Prostate gland (tissue), 2 donors: Measurements from ENCODE around the gene IQCM. TPM values are rescaled to one million over a fixed set of nuclear protein-coding genes. Genes with fewer than 3 reads are reported as not detected.
"Not testable (repeated sequence)": the region's sequence is repeated elsewhere in the genome, so short reads cannot be mapped to it uniquely, and the experiment has no call there.

ENCODE experiments used
- DNase-seq: peaks from one replicate; pipeline ENCODE4 v3.0.0-alpha.2; 2019; ENCODE audit warnings: low spot score
- H3K27ac ChIP-seq, 2 donors: fragments of 200-600 bp; sonication (generic); 2 replicates each; pipeline ENCODE4 v1.5.1; 2017 to 2019
- H3K27me3 ChIP-seq: fragments of 200-600 bp; sonication (generic); replicated peaks from 2 replicates; pipeline ENCODE4 v1.5.1; 2019; ENCODE audit not compliant: insufficient read depth
- H3K36me3 ChIP-seq, 2 donors: fragments of 200-600 bp; sonication (generic); 1 replicate in 1 of 2; 2 replicates in 1 of 2; pipeline versions ENCODE4 v1.5.1 to v1.8.1; 2017 to 2019
- H3K4me1 ChIP-seq: fragments of 200-600 bp; sonication (generic); replicated peaks from 2 replicates; pipeline ENCODE4 v1.5.1; 2019
- H3K4me3 ChIP-seq, 2 donors: fragments of 200-600 bp; sonication (generic); 2 replicates each; pipeline ENCODE4 v1.5.1; 2017 to 2019
- H3K9me3 ChIP-seq: fragments of 200-600 bp; sonication (generic); 2 replicates; pipeline ENCODE4 v1.5.1; 2017
- POLR2A ChIP-seq: fragments of 450-650 bp; IDR thresholded peaks from one replicate; pipeline ENCODE4 v1.6.1; 2016; ENCODE audit warnings: antibody characterized with exemption, mild to moderate bottlenecking
- POLR2AphosphoS5 ChIP-seq: sonication (generic); formaldehyde crosslinking; IDR thresholded peaks from one replicate; pipeline ENCODE4 v1.6.1; 2017; ENCODE audit warnings: antibody characterized with exemption
- WGBS: methylation state at CpG from one replicate; pipeline ENCODE4 v1.1.5; 2018; 5-methylcytosine and 5-hydroxymethylcytosine counted together
- intact Hi-C: fragments of 100-400 bp; cut with DNase I; formaldehyde crosslinking; loops from one replicate; pipeline ENCODE4 v1.14.2; 2022
- total RNA-seq, 2 donors: library from RNA; depleted of rRNA; stranded (reverse); fragments of >200 nt; gene quantifications; one replicate each; pipeline ENCODE4 v1.1.0, GENCODE V29; 2016
- TF ChIP-seq, protein P1 (sequence below), 4 experiments: fragments of 200-600 bp in 2 of 4; fragments of 450-650 bp in 2 of 4; sonication (generic) in 2 of 4; IDR thresholded peaks; 1 replicate in 3 of 4; 2 replicates in 1 of 4; pipeline ENCODE4 v1.5.1; 2016 to 2019; ENCODE audit warnings: antibody characterized with exemption in 4 of 4, mild to moderate bottlenecking in 2 of 4, moderate library complexity in 2 of 4

The IQCM gene
- total RNA-seq, 2 donors from 2014 or later: not detected

DNA sequence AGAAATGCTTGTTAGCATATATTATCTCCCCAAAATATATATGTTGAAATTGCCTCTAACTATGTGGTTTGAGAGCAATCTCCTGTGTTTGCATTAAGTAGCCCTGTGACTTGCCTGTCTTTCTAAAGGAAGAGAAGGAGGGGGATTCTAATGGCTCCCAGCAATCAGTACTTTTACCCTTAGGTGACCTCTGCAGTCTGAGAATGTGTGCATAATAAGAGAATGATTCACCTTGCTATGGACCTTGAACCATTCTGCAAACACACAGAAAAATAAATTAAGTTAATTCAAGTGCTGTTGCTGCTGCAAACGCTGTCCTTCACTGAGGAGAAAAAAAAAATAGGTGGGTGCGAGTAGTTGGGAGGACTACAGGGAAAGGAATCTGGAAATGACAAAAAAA is 322.2 kb downstream of the IQCM start:
- no peaks in the 10 kb centered on the region for H3K9me3 ChIP-seq
- no peaks in the 10 kb centered on the region for H3K36me3 ChIP-seq
- 44% methylated on average over 2 of the region's 2 CpGs for WGBS
- H3K27me3 ChIP-seq: no peaks in the 10 kb centered on the region
- no peak overlapping the region for H3K27ac ChIP-seq
- no peak overlapping the region for H3K4me3 ChIP-seq
- no peak for DNase-seq
- no peaks in the 10 kb centered on the region for H3K4me1 ChIP-seq
- intact Hi-C loops: no loop called here
- TF ChIP-seq POLR2A: no peak
- TF ChIP-seq, protein P1, sequence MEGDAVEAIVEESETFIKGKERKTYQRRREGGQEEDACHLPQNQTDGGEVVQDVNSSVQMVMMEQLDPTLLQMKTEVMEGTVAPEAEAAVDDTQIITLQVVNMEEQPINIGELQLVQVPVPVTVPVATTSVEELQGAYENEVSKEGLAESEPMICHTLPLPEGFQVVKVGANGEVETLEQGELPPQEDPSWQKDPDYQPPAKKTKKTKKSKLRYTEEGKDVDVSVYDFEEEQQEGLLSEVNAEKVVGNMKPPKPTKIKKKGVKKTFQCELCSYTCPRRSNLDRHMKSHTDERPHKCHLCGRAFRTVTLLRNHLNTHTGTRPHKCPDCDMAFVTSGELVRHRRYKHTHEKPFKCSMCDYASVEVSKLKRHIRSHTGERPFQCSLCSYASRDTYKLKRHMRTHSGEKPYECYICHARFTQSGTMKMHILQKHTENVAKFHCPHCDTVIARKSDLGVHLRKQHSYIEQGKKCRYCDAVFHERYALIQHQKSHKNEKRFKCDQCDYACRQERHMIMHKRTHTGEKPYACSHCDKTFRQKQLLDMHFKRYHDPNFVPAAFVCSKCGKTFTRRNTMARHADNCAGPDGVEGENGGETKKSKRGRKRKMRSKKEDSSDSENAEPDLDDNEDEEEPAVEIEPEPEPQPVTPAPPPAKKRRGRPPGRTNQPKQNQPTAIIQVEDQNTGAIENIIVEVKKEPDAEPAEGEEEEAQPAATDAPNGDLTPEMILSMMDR (IDR thresholded peaks at IDR 0.05): no peak
- TF ChIP-seq POLR2AphosphoS5: no peak

- H3K36me3 ChIP-seq: no peaks in the 10 kb centered on the region
- H3K4me1 ChIP-seq: no peaks in the 10 kb centered on the region
- intact Hi-C loops: no loop called here
- no peak overlapping the region for H3K4me3 ChIP-seq
- H3K9me3 ChIP-seq: no peaks in the 10 kb centered on the region
- no peak for TF ChIP-seq POLR2AphosphoS5
- no peak overlapping the region for H3K27ac ChIP-seq
- 70% methylated on average over 1 of the region's 1 CpG for WGBS
- no peak for DNase-seq
- no peaks in the 10 kb centered on the region for H3K27me3 ChIP-seq
These were observed 326.3 kb downstream of the IQCM start for GRCh38 chr4:149489321-149489720.

DNA sequence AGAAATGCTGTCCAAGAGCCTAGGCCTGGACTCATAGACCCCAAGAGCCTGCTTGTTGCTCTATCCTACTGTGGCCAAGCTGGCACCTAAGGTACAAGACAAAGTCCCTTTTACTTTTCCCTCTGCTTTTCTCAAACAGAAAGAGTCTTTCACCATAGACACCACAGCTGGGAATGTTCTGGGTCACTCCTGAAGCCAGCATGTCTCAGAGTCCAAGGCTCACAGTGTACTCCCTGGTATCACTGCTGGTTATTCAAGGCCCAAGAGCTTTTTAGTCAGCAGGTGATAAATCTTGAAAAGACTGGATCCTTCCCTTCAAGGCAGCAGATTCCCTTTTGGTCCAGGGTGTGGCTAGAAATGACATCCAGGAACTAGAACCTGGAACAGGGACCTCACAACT is 328.8 kb downstream of the IQCM start:
- no peak overlapping the region for H3K27ac ChIP-seq
- no peak for TF ChIP-seq POLR2A
- TF ChIP-seq, protein P1 (IDR thresholded peaks at IDR 0.05): no peak
- no peak for TF ChIP-seq POLR2AphosphoS5
- no peaks in the 10 kb centered on the region for H3K4me1 ChIP-seq
- intact Hi-C loops: no loop called here
- no peak overlapping the region for H3K4me3 ChIP-seq
- no peaks in the 10 kb centered on the region for H3K9me3 ChIP-seq
- H3K27me3 ChIP-seq: no peaks in the 10 kb centered on the region
- DNase-seq: no peak
- H3K36me3 ChIP-seq: no peaks in the 10 kb centered on the region

GRCh38 chr4:149468669-149469068 is 347.0 kb downstream of the IQCM start:
- intact Hi-C loops, H3K27me3 ChIP-seq, H3K9me3 ChIP-seq, H3K27ac ChIP-seq, H3K4me1 ChIP-seq, DNase-seq, H3K36me3 ChIP-seq, H3K4me3 ChIP-seq: not testable (repeated sequence)
- WGBS: 83% methylated on average over 3 of the region's 3 CpGs

DNA sequence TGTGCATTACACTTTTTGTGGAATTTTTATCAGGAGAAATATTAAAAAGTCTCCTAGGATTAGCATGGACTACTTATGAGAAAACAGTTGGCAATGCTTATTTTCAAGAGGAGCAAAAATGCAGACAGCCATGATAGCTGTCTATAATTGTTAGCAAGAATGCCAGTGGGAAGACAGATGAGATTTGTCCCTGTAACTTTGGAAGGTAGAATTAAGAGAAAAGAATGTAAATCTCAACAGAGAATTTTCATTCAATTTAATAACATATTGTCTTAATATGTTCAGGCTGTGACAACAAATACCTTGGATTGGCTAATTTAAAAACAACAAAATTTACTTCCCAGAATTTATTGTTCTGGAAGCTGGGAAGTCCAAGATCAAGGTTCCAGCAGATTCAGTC is 349.2 kb downstream of the IQCM start:
- intact Hi-C loops: no loop called here
- TF ChIP-seq POLR2AphosphoS5 (no peak), POLR2A (no peak)
- TF ChIP-seq, protein P1 (IDR thresholded peaks at IDR 0.05): no peak
- Histone ChIP-seq H3K4me3 (no peak overlapping the region), H3K4me1 (no peaks in the 10 kb centered on the region), H3K36me3 (no peaks in the 10 kb centered on the region), H3K9me3 (no peaks in the 10 kb centered on the region), H3K27ac (no peak overlapping the region), H3K27me3 (no peaks in the 10 kb centered on the region)
- no peak for DNase-seq

DNA sequence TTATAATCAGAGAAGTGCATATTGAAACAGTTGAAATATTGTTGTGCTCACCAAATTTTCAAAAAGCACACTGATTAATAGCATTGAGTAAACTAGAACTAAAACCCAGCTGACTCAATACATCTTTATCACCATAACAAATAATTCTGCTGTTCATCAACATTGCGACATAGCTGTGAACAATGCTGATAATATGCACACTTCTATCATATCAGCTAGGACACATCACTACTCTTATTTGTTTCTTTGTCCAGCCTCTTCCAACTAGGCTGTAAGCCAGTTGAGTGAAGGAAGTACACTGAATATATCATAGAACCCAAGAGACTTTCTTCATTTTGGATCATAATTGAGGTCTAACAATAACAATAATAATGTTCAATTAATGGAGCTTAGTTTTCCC is 349.7 kb downstream of the IQCM start:
- TF ChIP-seq, protein P1 (IDR thresholded peaks at IDR 0.05): no peak
- TF ChIP-seq POLR2A: no peak
- TF ChIP-seq POLR2AphosphoS5: no peak
- H3K36me3 ChIP-seq: no peaks in the 10 kb centered on the region
- no peaks in the 10 kb centered on the region for H3K4me1 ChIP-seq
- no peak overlapping the region for H3K27ac ChIP-seq
- WGBS: 75% methylated on average over 1 of the region's 1 CpG
- no peaks in the 10 kb centered on the region for H3K27me3 ChIP-seq
- intact Hi-C loops: no loop called here
- DNase-seq: no peak
- no peak overlapping the region for H3K4me3 ChIP-seq
- H3K9me3 ChIP-seq: no peaks in the 10 kb centered on the region
